ENCODE measurements around the gene GPATCH11.

GRCh38 chr2:37143974-37144373, 59.7 kb downstream of the GPATCH11 start:
- TF ChIP-seq CTCF (IDR thresholded peaks at IDR 0.05) (no peak), POLR2A (IDR thresholded peaks at IDR 0.05) (no peak), POLR2AphosphoS5 (IDR thresholded peaks at IDR 0.05) (no peak), EP300 (IDR thresholded peaks at IDR 0.05) (no peak)
